KBM-7 (cell line): ENCODE data around the gene KIF6.

Source experiments
- DNase-seq: peaks from one replicate; pipeline ENCODE4 v3.0.0-alpha.2; 2015
- in situ Hi-C: fragments of 300-500 bp; cut with MboI; formaldehyde crosslinking; loops from 2 replicates; pipeline ENCODE4 v1.14.3; 2020; ENCODE audit warnings: low sequenced_read_pairs, low pct_unique_long_range_greater_than_20kb, mixed read lengths

KIF6 gene

GRCh38 chr6:39670519-39670918, 54.7 kb downstream of the KIF6 start:
- in situ Hi-C loops: no loop called here
- no peak for DNase-seq

- no peak for DNase-seq
- in situ Hi-C loops: no loop called here
Measured at GRCh38 chr6:39669973-39670342, 55.2 kb downstream of the KIF6 start.

GRCh38 chr6:39669207-39669972, 55.8 kb downstream of the KIF6 start:
- in situ Hi-C loops: no loop called here
- no peak for DNase-seq

GRCh38 chr6:39666706-39667489, 58.3 kb downstream of the KIF6 start:
- in situ Hi-C loops: no loop called here
- no peak for DNase-seq

GRCh38 chr6:39665861-39666260, 59.3 kb downstream of the KIF6 start:
- in situ Hi-C loops: no loop called here

GRCh38 chr6:39664173-39664572, 61.0 kb downstream of the KIF6 start:
- in situ Hi-C loops: no loop called here
- no peak for DNase-seq

More at GRCh38 chr6:39665861-39666260, 59.3 kb downstream of the KIF6 start:
- DNase-seq: no peak

- in situ Hi-C loops: no loop called here
- no peak for DNase-seq
Measured at GRCh38 chr6:39657355-39658135, 67.7 kb downstream of the KIF6 start.

GRCh38 chr6:39654121-39654520, 71.1 kb downstream of the KIF6 start:
- no peak for DNase-seq

GRCh38 chr6:39653612-39654011, 71.6 kb downstream of the KIF6 start:
- in situ Hi-C loops: no loop called here
- DNase-seq: no peak

More at GRCh38 chr6:39654121-39654520, 71.1 kb downstream of the KIF6 start:
- in situ Hi-C loops: no loop called here

- no peak for DNase-seq
- in situ Hi-C loops: no loop called here
Measured at GRCh38 chr6:39649996-39650395, 75.2 kb downstream of the KIF6 start.

GRCh38 chr6:39646751-39647420, 78.3 kb downstream of the KIF6 start:
- in situ Hi-C loops: no loop called here
- no peak for DNase-seq

GRCh38 chr6:39642270-39642669, 82.9 kb downstream of the KIF6 start:
- in situ Hi-C loops: no loop called here
- no peak for DNase-seq

- in situ Hi-C loops: no loop called here
- no peak for DNase-seq
Measured at GRCh38 chr6:39638126-39638822, 86.9 kb downstream of the KIF6 start.

GRCh38 chr6:39634646-39635341, 90.4 kb downstream of the KIF6 start:
- DNase-seq: no peak

GRCh38 chr6:39625209-39625608, 100.0 kb downstream of the KIF6 start:
- DNase-seq: no peak
- in situ Hi-C loops: no loop called here

More at GRCh38 chr6:39634646-39635341, 90.4 kb downstream of the KIF6 start:
- in situ Hi-C loops: no loop called here

GRCh38 chr6:39623750-39624149, 101.5 kb downstream of the KIF6 start:
- in situ Hi-C loops: no loop called here
- no peak for DNase-seq

- DNase-seq: no peak
Measured at GRCh38 chr6:39617520-39617919, 107.7 kb downstream of the KIF6 start.

GRCh38 chr6:39617026-39617425, 108.2 kb downstream of the KIF6 start:
- no peak for DNase-seq
- in situ Hi-C loops: no loop called here

More at GRCh38 chr6:39617520-39617919, 107.7 kb downstream of the KIF6 start:
- in situ Hi-C loops: no loop called here
